CMK (cell line): ENCODE results near the gene CPEB4.
A peak's percentile ranks its signal among the peaks of the same experiment; 100 is the strongest.

ENCODE experiments used
- DNase-seq: peaks from one replicate; pipeline ENCODE4 v3.0.0-alpha.2; 2010; ENCODE audit warnings: low read depth

The CPEB4 gene

DNA sequence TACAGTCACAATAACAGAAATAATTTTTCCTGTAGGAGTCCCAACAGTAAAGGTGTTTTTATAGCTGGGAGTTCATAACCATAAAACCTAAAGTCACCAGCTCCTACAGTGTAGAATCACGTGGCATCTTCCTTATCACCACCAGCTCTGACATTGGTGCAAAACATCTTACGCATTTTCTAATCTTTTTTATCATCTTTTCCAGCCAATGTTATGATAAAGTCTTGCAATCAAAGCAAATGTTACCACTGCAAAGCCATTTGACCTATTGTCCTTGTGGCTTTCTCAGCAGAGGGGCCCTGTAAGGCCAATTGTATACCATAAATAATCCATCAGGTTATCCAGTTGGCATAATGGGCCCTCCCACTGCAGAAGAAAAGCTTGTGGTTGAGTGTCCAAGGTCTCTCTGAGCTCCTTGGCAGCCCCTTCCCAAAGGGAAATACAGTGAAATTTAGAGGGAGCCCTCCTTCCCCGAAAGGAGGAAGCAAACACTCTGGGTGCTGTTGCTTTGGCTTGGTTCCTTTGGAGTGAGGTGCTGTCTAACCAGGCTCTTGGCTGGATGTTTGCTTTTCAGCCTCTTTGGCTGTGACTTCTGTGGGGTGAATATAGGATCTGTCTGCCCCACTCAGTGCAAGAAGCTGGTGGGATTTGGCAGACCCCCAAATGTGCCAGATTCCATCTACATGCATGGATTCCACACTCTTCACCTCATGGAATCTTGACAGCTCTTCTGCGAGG is 29.3 kb upstream of the CPEB4 start:
- DNase-seq: no peak

DNA sequence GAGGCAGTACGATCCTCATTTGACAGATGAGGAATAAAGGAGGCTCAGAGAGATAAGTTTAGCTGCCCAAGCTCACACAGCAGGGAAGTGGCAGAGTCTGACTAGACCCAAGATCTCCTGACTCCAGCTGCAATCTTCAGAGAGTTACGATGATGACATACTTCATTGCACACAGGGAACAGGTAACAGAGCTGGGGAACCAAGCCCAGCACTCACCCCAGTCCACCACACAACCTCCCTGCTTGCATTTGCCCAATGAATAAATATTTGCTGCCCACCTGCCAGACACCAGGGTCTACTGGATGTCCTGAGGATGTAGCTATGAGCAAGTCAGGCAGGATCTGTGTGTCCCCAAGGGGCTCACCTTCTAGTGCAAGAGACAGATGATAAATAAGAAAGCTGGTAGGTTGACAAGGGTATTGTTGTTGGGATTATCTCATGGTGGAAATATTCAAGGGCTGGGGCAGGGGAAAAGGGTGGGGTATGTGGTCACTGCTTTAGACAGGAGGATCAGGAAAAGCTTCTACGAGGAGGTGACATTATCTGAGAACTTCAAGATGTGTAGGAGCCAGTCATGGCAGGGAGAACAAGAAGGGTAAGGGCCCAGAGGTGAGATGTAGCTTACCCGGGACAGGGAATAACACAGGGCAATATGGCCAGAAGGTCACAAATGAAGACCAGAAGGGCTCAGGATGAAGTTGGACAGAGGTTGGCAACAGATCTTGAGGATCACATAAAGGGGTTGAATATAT is 28.6 kb upstream of the CPEB4 start:
- no peak for DNase-seq

DNA sequence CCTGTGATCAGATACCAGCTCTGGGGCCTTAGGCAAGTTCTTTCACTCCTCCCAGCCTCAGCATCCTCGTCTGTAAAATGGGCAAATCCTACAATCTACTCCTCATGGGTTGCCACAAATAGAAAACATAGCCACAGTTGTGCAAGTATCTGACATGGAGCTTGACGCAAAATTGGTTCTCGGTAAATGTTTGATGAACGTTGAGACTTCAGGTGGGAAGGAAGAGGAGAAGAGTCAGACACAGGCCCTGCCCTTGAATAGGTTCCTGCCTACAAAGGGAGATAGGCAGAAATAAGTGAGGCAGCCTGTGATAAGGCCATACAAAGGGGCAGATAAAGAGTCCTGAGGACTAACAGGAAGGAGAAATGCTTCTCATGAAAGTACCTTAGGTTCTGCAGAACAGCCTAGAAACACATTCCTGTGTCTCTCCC is 26.1 kb upstream of the CPEB4 start:
- DNase-seq: no peak

DNA sequence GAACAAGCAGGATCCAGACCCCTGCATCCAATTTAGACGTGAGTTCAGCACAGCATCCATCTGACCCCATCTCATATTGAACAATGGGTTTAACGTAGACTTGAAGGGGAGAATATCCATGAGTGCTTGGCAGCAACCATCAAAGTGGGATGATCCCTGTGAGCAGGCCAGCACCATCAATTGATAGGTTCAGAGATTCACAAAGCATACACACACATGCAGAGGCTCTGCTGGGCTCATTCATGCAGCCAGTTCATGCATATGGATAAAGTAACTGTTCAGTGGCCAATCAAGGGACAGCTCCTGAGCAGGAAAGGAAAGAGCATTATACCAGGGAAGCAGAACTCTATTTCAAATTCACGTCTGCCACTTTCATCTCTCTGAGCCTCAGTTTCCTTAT is 24.8 kb upstream of the CPEB4 start:
- no peak for DNase-seq

DNA sequence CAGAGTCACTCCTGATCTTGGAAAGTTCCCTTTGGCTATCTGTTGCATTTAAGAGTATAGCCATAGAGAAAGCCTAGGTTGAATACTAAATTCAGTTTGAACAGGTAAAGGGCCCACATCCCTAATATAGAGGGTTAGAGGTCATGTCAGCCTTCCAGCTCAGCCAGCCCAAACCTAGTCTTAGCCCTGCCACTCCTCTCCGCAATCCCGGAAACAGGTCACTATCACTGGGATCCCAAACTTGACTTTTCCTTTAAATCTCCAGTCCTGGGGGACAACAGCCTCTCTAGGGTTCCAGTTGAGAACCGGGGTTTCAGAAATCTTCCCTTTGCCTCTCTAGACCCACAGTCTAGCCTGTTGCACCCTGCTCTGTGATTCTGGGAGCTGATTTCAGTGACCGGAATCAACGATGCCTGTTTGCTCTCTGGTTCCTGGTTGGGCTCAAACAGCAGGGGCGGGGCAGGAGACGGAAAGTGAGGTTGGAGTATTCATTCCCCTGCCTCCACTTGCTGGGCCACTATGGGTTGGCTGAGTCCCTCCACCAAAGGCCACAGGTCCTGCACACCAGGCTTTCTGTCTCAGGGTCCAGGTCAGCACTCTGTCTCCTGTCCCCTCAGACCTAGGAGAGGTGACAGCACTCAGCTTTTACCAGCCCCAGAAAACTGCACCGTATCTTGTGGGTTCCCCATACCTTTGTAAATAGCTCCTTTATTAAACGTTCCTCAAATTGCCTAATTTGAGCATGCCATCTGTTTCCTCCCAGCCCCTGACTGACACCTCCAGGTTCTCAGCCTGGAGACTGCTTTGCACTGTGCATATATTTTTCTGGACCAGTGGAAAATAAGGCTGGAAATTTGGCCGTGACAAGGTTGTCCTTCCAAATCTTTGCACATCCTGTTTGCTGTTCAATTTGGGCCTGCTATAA is 23.8 kb upstream of the CPEB4 start:
- DNase-seq: no peak

DNA sequence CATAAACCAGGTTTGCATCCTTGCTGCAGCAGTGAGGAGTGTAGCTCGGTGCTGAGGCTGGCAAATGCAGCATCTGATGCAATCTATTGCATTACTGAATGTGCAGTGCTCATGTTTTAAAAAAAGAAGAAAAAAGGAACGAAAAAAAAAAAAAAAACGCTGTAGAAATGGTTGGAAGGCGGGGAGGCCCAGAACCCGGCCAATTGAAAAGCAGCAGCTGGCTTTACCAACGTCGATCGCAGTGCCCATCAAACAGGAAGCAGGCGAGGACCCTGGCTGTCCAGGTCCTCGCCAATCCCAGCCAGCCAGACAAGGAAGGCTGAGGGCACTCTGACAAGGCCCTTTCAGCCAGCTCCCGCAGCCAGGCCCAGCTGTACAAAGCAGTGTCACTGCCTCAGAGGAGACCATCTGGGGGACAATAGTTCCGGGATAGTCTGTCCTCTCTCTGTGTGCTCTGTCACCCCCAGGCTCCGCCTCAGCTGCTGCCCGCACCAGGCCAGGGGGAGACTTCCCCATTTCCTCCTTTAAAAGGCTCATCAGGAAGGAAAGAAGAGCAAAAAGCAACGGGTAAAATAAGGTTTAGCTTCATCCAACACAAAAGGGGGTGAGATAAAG is 21.8 kb upstream of the CPEB4 start:
- no peak for DNase-seq

DNA sequence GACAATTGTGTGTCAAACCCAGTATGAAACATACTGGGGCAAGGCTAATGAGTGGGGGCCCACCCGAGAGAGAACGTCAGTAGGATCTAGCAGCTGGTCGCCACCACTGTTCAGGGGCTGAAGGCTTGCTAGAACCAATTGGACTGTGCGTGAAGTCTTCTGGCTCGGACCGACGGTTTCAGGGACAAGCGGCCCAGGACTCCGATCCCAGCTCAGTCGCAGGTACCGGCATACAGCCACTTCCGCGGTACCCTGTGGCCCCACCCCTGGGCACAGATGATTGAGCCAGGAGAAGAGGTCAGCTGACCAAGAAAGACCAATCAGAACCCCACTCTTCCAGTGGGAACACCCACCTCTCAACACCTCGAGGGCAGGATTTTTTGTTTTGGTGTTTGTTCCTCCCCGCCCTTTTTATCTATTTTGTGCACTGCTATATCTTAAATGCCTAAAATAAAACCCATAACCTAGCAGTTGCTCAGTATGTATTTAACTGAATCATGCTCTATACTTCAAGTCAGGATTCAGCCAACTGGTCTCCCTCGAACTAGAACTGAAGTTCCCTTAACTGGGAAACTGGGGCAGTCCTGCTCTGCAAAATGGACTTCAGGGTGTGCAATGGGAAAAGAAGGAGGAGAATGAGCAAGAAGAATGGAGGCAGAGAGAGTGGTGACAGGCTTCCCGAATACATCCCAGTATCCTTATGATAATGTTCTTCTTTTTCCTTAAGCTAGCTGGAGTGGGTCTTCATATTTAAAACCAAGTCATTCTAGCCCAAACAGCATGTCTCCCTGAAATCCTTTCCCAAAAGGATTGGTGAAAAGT is 21.1 kb upstream of the CPEB4 start:
- DNase-seq: peak; percentile 86

DNA sequence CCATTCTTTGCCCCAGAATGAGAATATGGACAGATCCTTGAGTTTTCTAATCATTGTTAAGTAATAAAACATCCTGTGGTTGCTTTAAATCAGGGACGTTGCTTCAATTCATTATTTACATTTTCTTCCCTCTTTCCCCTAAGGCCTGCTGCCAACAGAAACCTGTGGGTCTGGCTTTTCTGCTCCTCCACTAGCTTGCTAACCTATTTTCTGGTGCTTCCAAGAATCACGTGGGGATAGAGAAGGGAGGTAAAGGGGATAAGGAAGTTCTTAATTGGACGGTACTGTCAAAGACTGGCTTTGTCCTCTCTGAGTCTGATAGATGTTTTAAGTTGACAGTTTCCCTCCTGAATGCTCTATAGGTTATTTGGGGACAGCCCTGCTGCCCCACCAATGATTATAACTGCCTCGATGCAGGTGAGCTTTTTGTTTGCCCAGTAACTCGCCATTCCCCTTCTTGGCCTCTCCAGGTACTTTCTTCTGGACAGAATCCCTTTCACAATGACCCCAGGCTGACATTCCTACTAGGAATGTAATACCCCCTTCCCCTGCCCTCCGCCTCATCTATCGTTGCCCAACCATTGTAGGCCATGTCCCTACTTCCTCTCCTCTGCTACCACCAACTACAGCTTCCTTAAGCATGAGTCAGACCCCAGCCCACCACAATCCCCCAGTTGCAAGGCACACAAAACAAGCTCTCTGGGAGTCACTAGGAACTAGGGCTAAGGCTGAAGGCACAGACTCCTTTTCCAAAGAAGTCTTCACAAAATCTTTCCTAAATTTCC is 19.9 kb upstream of the CPEB4 start:
- DNase-seq: no peak

DNA sequence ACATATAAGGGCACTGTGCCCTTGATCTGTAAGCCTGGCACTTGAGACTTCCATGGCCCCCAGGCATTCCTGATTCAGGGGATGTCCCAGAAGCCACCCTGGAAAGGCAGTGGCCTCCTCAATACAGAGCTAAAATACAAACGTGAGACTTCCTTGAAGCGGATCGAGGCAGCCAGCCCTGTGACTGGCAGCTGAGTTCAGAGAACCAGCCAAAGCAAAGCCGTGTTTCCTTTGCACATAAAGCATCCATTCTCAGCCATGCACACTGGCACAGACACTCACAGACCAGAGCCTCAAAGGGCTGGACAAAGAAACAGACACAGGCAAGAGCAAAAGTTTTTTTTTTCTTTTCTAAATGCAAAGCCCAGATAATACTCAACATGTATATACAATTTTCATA is 18.8 kb upstream of the CPEB4 start:
- no peak for DNase-seq

DNA sequence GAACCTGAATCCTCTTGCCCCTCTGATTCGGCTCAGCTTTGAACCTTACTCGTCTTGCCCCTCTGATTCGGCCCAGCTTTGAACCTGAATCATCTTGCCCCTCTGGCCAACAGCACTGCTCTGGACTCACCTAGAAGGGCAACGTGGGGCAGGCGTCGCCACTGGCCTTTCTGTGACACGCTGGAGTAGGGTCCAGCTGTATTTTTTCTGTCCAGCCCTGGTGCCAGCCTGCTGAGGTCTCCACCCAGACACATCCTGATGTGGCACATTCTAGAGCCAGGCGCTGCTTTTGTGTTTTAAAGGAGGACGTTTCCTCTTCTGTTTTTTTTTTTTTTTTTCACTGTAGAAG is 15.2 kb upstream of the CPEB4 start:
- DNase-seq: no peak

DNA sequence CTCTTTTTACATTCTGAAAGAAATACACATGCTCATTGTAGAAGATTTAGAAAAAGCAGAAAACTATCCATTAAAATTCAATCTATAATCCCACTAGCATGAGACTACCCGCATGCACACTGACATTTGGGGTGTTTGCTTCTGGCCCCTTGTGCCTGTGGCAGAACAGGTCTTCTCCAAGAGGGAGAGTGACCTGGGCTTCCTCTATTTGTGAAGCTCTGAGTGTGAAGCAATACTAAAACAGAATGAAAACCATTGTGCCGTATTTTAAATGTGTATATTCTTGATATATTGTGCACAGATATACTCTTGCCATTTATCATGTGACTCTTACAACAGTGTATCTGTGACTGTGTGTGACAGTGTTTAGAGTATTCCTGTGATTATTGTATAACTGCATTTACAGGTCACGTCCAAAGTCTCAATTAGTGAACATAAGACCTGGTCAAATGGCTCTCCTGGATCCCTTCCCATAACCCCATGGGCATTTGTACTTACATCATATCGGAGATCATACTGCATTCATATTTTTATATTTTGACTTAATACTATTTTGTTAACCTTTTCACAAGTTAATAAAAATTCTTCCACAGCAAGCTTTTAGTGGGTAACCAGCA is 14.7 kb upstream of the CPEB4 start:
- DNase-seq: no peak

DNA sequence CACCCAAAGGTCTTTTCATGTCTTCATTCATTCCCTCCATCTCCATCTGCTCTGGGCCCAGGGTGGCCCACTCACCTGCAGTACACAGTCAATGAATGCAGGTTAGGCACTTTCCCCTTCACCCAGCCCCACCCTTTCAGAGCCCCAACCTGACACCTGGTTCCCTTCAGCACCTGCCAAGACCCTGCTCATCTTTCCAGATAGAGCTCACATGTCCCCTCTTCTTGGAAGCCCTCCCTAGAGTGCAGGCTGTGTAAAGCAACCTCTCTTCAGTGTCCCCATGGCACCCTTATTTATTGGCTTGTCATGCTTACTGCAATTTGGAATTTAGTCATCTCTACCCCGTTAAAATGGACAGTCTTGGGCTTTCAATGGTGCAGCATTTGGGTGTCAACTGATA is 13.0 kb upstream of the CPEB4 start:
- DNase-seq: no peak

DNA sequence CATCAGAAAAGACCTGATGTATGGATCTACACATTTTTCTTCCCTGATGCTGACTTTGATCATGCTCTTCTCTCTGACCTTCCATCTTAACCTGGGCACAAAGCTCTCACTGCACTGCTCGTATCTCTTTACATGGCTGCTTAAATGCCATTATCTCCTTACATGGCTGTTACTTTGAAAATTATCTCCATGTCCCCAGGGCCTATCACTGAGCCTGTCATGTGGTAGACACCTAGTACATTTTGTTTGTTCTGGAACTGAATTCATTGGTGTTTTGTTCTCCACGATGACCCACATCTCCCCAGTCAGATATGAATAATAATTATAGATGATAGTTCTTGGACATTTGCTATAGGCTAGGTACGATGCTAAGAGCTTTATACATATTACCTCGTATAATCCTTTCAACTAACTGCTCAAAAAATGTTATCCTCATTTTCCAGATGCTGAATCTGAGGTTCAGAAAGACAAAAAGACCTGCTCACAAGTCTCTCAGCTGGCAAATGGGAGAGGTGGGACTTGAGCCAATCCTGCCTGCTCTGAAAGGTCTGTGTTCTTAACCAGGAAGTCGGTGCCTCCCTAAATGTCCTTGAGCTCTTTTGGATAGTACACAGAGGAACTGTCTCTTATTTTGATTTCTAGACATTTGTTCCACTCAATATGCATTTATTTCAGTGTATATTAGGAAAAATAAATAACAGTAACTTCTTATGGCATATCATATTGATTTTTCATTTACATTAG is 9.8 kb upstream of the CPEB4 start:
- DNase-seq: no peak

DNA sequence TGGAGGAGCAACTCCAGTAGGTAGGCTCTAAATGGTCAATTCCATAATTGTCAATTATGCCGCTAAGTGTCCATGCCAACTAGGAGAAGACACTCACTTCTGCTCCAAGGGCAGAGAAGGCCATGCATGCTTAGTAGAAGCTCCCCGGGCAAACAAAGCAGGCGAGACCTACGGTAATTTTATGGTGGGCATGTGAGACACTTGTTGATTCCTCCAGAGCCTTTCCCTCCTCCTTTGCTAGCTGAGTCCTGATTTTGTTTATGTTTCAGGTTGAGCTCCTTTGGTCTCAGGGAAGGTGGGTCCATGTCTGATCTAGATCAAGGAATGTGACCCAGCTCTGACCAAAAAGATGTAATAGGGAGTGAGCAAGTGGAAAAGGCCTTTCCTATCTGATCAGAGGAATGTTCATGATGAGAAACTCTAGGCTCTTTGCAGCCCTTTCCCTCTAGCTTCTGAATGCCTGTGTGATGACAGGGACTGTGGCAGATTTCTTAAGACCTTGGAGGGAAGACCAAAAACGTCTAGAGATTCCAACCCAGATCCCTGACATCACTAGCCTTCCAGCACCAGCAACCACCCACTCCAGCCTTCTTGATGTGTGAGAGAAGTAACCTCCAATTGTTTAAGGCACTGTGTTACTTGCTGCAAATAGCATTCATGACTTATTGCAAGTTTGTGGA is 7.7 kb upstream of the CPEB4 start:
- DNase-seq: no peak

DNA sequence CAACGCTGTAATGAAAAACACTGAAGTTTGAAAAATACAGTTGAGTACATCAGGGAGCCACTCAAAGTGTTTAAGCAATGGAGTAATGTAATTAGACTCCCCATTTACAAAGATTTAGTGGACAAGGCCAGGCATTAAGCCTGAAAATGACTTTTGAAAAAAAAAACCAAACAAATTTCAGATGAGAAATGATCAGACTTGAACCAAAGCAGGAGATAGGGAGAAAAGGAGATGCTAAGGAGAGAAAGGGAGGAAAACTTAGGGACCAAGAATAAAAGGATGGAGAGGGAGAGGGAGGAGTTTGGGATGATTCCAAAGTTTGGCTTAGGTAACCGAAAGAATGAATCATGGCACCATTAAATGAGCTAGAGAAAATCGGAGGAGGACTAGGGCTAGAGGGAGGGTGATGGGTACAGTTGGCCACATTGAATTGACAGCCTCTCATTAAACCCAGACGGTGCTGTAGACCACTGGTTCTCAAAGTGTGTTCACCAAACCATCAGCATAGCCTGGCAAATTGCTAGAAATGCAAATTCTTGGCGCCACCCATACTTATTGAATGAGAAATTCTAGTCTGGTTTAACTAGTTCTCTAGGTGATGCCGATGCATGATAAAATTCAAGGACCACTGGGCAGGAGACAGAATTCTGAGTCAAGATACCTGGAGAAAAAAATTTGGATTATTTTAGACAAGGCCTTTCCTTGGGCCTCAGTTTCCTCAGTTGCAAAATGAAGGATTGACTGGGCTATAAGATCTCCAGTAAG is 6.2 kb upstream of the CPEB4 start:
- no peak for DNase-seq

DNA sequence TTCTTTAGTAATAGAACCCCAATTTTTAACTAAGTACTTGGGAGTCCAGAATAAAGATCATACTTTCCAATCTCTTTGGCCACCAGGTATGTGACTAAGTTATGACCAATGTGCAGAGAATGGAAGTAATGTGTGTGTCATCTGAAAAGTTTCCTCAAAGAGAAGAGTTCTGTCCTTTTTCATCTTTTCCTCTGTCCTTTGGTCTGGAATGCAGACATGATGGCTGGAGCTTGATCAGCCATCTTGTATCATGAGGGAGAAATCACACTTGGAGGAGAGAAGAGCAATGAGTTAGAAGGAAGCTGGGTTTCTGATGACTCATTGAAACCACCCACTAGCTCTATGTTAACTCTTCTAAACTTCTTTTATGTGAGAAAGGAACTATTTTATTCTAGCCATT is 5.5 kb upstream of the CPEB4 start:
- DNase-seq: no peak

DNA sequence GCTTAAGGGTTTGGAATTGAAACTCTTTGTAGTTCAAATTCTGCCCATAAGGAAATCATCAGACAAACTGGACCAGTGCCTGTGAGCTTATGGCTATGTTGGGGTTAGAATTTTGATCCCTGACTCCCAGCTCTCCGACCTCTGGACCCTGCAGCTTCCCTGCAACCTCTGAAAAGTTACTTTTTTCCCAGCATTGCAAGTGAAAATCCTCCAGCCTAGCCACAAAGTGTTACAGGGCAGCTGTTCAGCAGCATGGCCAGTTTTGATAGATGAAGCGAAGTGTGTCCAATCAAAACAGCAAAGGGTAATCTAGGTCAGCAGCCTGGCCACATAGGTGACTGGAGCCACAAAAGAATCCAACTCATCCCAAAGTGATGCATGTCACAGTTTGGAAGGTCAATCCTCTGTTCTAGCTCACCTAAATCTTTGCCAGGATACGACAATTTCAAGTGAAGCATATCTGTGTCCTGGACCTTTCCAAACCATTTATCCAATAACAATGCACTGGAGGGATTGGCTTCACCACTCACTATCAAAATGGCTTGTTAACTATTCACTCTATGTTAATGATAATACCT is 4.7 kb upstream of the CPEB4 start:
- no peak for DNase-seq
